K562 (cell line): ENCODE measurements around the gene DUS1L. TPM values are rescaled to one million over a fixed set of nuclear protein-coding genes. Genes with fewer than 3 reads are reported as not detected.

Experiments
- CBX1 ChIP-seq: sonication (generic); IDR thresholded peaks from 2 replicates; pipeline ENCODE4 v1.6.1; 2016; ENCODE audit warnings: antibody characterized with exemption, low read depth, mild to moderate bottlenecking
- CHAMP1 ChIP-seq: fragments of 450-650 bp; IDR thresholded peaks from 2 replicates; pipeline ENCODE4 v1.6.1; 2016; ENCODE audit warnings: mild to moderate bottlenecking
- DPF2 ChIP-seq: fragments of 450-650 bp; IDR thresholded peaks from 2 replicates; pipeline ENCODE4 v1.6.1; 2016
- E2F6 ChIP-seq, 2 experiments: IDR thresholded peaks; 2 replicates each; pipeline ENCODE4 v1.6.1; 2011; ENCODE audit warnings: borderline replicate concordance in 1 of 2, control low read depth in 1 of 2, low read depth in 1 of 2, low read length in 1 of 2, mild to moderate bottlenecking in 1 of 2, mixed read lengths in 1 of 2, moderate library complexity in 1 of 2; ENCODE audit not compliant: insufficient read depth in 1 of 2, insufficient read length in 1 of 2, poor library complexity in 1 of 2, severe bottlenecking in 1 of 2; ENCODE audit errors: extremely low read depth in 1 of 2
- EGR1 ChIP-seq: fragments of 450-650 bp; conservative IDR thresholded peaks from 2 replicates; pipeline ENCODE4 v1.6.1; 2017; ENCODE audit warnings: mild to moderate bottlenecking
- FIP1L1 ChIP-seq: fragments of 200-400 bp; formaldehyde crosslinking; IDR thresholded peaks from 2 replicates; pipeline ENCODE4 v1.6.1; 2018; ENCODE audit warnings: mild to moderate bottlenecking, low read depth, low read length; ENCODE audit not compliant: poor library complexity, severe bottlenecking
- GATAD2A ChIP-seq: fragments of 450-650 bp; IDR thresholded peaks from 2 replicates; pipeline ENCODE4 v1.6.1; 2017
- HBP1 ChIP-seq: fragments of 450-650 bp; formaldehyde crosslinking; IDR thresholded peaks from 2 replicates; pipeline ENCODE4 v1.4.0; 2022; ENCODE audit warnings: missing genetic modification characterization
- HMGN3 ChIP-seq: IDR thresholded peaks from 2 replicates; pipeline ENCODE4 v1.6.1; 2011; ENCODE audit warnings: borderline replicate concordance, low read depth, mild to moderate bottlenecking, mixed read lengths, low read length; ENCODE audit not compliant: insufficient read length; ENCODE audit errors: extremely low read depth
- ILF3 ChIP-seq: fragments of 450-650 bp; IDR thresholded peaks from 2 replicates; pipeline ENCODE4 v1.6.1; 2018; ENCODE audit warnings: antibody characterized with exemption, mild to moderate bottlenecking, moderate library complexity, borderline replicate concordance
- POLR2A ChIP-seq: fragments of 450-650 bp; conservative IDR thresholded peaks from 2 replicates; pipeline ENCODE4 v1.6.1; 2016
- POLR2AphosphoS5 ChIP-seq: IDR thresholded peaks from 2 replicates; pipeline ENCODE4 v1.6.1; 2011; ENCODE audit warnings: mild to moderate bottlenecking, low read depth, low read length, moderate library complexity; ENCODE audit not compliant: control insufficient read depth, insufficient read depth
- POLR2G ChIP-seq: fragments of 200-400 bp; formaldehyde crosslinking; IDR thresholded peaks from 2 replicates; pipeline ENCODE4 v1.6.1; 2017; ENCODE audit warnings: low read depth, mild to moderate bottlenecking, antibody characterized with exemption, low read length, moderate library complexity
- POU5F1 ChIP-seq: fragments of 150-350 bp; IDR thresholded peaks from 2 replicates; pipeline ENCODE4 v1.6.1; 2014; ENCODE audit warnings: borderline replicate concordance, low read length, low read depth, mild to moderate bottlenecking; ENCODE audit not compliant: partially characterized antibody
- RBM22 ChIP-seq: fragments of 200-400 bp; formaldehyde crosslinking; IDR thresholded peaks from 2 replicates; pipeline ENCODE4 v1.6.1; 2018; ENCODE audit warnings: low read length, low read depth; ENCODE audit not compliant: poor library complexity, severe bottlenecking
- SUPT5H ChIP-seq: fragments of 450-650 bp; IDR thresholded peaks from 2 replicates; pipeline ENCODE4 v1.6.1; 2016
- TAF1 ChIP-seq: IDR thresholded peaks from 2 replicates; pipeline ENCODE4 v1.6.1; 2011; ENCODE audit warnings: mild to moderate bottlenecking, low read length, moderate library complexity; ENCODE audit not compliant: insufficient read depth, control insufficient read depth, severe bottlenecking; ENCODE audit errors: extremely low read depth
- TFAP4 ChIP-seq: sonication (generic); formaldehyde crosslinking; IDR thresholded peaks from 2 replicates; pipeline ENCODE4 v1.8.0; 2022; ENCODE audit warnings: missing genetic modification reagents, mild to moderate bottlenecking, moderate library complexity, borderline replicate concordance
- ZNF384 ChIP-seq: IDR thresholded peaks from 2 replicates; pipeline ENCODE4 v1.6.1; 2012; ENCODE audit warnings: low read depth, low read length, improper control_type of control experiment
- polyA plus RNA-seq, 8 experiments: library from polyadenylated mRNA; depleted of rRNA in 4 of 8; stranded (reverse) in 5 of 8; unstranded in 3 of 8; fragments of >200 nt; fragmentation: Nextera tagmentation in 2 of 8; fragmentation: Illumina TruSeq in 1 of 8; extraction: Ambion mirVana in 2 of 8; extraction: Trizol in 1 of 8; gene quantifications; 2 replicates each; pipeline versions ENCODE4 v1.2.1 to v1.2.3, GENCODE V29; 2011 to 2014; ENCODE audit warnings: inconsistent platforms in 1 of 8, missing spikeins in 1 of 8
- total RNA-seq, 7 experiments: library from RNA; depleted of rRNA in 6 of 7; stranded (reverse); fragments of >200 nt in 6 of 7; fragmentation: Illumina TruSeq in 2 of 7; extraction: Trizol in 2 of 7; gene quantifications; 2 replicates each; pipeline versions ENCODE4 v1.2.1 to v1.2.3, GENCODE V29; 2011 to 2021; ENCODE audit warnings: low replicate concordance in 1 of 7

DUS1L gene
- total and polyA plus RNA-seq, 9 of the 15 experiments (the other 6 are each of a cell fraction or from before 2014, with no cell fraction given) = 7.8 to 210 (median 83.9) TPM

GRCh38 chr17:82076785-82077591, 11.4 kb upstream of the DUS1L start (continued):
- TF ChIP-seq TAF1 (peak; percentile 6), POLR2AphosphoS5 (peak; percentile 40), EGR1 (no peak), POLR2G (peak; percentile 70), SUPT5H (peak; percentile 13), ILF3 (peak; percentile 30; the same call in 1 of the 2 replicates), GATAD2A (no peak), CBX1 (peak; percentile 2; the same call in 1 of the 2 replicates), POLR2A (peak; percentile 64), HBP1 (0 out of 2 replicates have a peak, but pooled peaks have one; percentile 8), HMGN3 (peak; percentile 70), CHAMP1 (no peak), POU5F1 (no peak), FIP1L1 (peak; percentile 48), RBM22 (peak; percentile 89), ZNF384 (no peak), E2F6 (IDR thresholded peaks at IDR 0.05; ENCODE audit: borderline replicate concordance in 1 of 2, extremely low read depth in 1 of 2, insufficient read depth in 1 of 2, insufficient read length in 1 of 2, low read depth in 1 of 2, low read length in 1 of 2, poor library complexity in 1 of 2, severe bottlenecking in 1 of 2) (peak in 1 of 2 experiments; percentile 2), TFAP4 (CRISPR knock-in tag) (0 out of 2 replicates have a peak, but pooled peaks have one; percentile 9), DPF2 (no peak)
